Left ventricle myocardium inferior (tissue), 1 donor: ENCODE measurements around the gene NUDT7. TPM values are rescaled to one million over a fixed set of nuclear protein-coding genes. Genes with fewer than 3 reads are reported as not detected.
A peak's percentile ranks its signal among the peaks of the same experiment; 100 is the strongest.

Experiments used
- DNase-seq: peaks from one replicate; pipeline ENCODE4 v3.0.0-alpha.2; 2020
- H3K27ac ChIP-seq: fragments of 200-600 bp; replicated peaks from 2 replicates; pipeline ENCODE4 v1.8.0; 2021
- H3K27me3 ChIP-seq: fragments of 200-600 bp; 2 replicates; pipeline ENCODE4 v1.8.0; 2021; ENCODE audit warnings: low read depth
- H3K36me3 ChIP-seq: fragments of 200-600 bp; 2 replicates; pipeline ENCODE4 v1.8.0; 2021
- H3K4me1 ChIP-seq: fragments of 200-600 bp; 2 replicates; pipeline ENCODE4 v1.8.0; 2021
- H3K4me3 ChIP-seq: fragments of 200-600 bp; 2 replicates; pipeline ENCODE4 v1.8.0; 2021; ENCODE audit warnings: mild to moderate bottlenecking, moderate library complexity
- H3K9me3 ChIP-seq: fragments of 200-600 bp; replicated peaks from 2 replicates; pipeline ENCODE4 v1.8.0; 2021
- CTCF ChIP-seq: fragments of 200-600 bp; IDR thresholded peaks from 2 replicates; pipeline ENCODE4 v1.8.0; 2021; ENCODE audit warnings: antibody characterized with exemption, mild to moderate bottlenecking, borderline replicate concordance
- intact Hi-C: fragments of 100-400 bp; cut with micrococcal nuclease; formaldehyde crosslinking; loops from one replicate; pipeline ENCODE4 v1.11.0; 2022
- total RNA-seq: library from RNA; stranded (reverse); fragmentation: NEBNext Ultra II Directional; extraction: Animal tissue kit (Norgen Biotek cat#: 25700); gene quantifications from one replicate; pipeline ENCODE4 v1.2.1, GENCODE V29; 2021
- donor health status: DM: no; HTN: yes; CAD: no; lungs with severe emphysema.

The NUDT7 gene
- total RNA-seq, 1 donor from 2014 or later = 54.2 TPM

DNA sequence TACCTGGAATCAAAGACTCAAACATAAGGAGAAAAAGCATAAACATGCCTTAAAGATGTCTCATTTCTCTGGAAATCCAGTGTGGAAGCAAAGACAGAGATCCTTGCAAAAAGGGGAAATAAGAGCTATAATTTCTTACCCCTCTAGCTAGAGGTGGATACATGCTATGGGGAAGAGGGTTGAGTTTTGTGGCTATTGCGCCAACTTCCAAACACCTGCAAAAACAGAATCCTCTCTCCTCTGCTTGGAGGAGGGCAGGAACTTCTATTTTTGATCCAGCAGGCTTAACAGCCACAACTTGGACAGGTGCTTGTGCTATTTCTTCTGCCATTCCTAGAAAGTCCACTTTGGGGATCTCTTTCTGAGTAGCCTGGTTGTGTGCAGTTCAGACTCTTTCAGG lies 21.5 kb upstream of the NUDT7 start:
- Histone ChIP-seq H3K4me1 (no peaks in the 10 kb centered on the region), H3K4me3 (no peak overlapping the region), H3K27me3 (peaks cover 13% of the 10 kb centered on the region), H3K9me3 (no peaks in the 10 kb centered on the region), H3K27ac (no peak overlapping the region), H3K36me3 (no peaks in the 10 kb centered on the region)
- TF ChIP-seq CTCF = no peak
- no peak for DNase-seq
- intact Hi-C loops = no loop called here

- H3K36me3 ChIP-seq = no peaks in the 10 kb centered on the region
- TF ChIP-seq CTCF = no peak
- H3K27ac ChIP-seq = no peak overlapping the region
- intact Hi-C loops = no loop called here
- no peak overlapping the region for H3K4me3 ChIP-seq
- no peak for DNase-seq
- no peaks in the 10 kb centered on the region for H3K9me3 ChIP-seq
- peaks cover 32% of the 10 kb centered on the region for H3K27me3 ChIP-seq
- H3K4me1 ChIP-seq = no peaks in the 10 kb centered on the region
These were observed 17.0 kb upstream of the NUDT7 start for GRCh38 chr16:77705351-77705750.

DNA sequence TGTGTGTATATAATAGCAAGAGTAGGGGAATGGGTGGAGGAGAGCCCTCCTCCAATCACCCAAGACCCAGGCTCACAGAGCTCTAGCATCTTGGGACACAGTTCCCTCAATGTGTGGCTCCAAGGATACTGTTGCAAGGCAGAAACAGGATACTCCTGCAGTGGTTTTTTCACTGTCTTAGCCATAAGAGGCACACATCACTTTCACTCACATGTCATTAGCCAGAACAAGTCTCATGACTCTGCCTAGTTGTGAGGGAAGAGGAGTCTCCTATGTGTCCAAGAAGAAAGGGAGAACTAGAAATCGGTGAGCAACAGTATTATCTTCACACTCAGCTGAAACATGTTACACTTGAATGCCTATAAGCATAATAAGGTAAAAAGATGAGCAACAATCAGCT lies 11.1 kb upstream of the NUDT7 start:
- H3K9me3 ChIP-seq = no peaks in the 10 kb centered on the region
- no peak overlapping the region for H3K27ac ChIP-seq
- H3K36me3 ChIP-seq = no peaks in the 10 kb centered on the region
- no peak for TF ChIP-seq CTCF
- no peaks in the 10 kb centered on the region for H3K4me1 ChIP-seq
- intact Hi-C loops = no loop called here
- H3K27me3 ChIP-seq = peaks cover 20% of the 10 kb centered on the region
- H3K4me3 ChIP-seq = no peak overlapping the region
- DNase-seq = no peak

DNA sequence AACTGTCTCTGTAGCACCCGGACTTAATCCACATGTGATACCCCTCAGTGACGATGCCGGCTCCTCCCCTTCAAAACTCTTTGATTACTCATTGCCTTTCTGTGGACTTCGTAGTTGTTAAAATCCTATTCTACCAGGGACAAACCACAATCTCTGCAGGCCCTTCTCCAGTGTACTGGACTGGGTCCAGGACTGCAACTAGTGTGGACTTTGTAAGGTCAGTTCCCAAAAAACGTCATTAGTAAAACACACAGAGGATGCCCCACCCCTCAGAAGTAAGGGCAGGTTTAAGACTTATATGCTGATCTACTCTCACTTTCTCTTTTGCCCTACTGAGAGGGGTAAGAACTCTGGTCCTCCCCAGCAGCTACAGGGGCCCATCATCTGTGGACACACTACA lies 10.5 kb upstream of the NUDT7 start:
- H3K4me3 ChIP-seq = no peak overlapping the region
- H3K9me3 ChIP-seq = no peaks in the 10 kb centered on the region
- H3K27ac ChIP-seq = no peak overlapping the region
- no peaks in the 10 kb centered on the region for H3K4me1 ChIP-seq
- no peak for TF ChIP-seq CTCF
- intact Hi-C loops = no loop called here
- H3K36me3 ChIP-seq = no peaks in the 10 kb centered on the region
- peaks cover 15% of the 10 kb centered on the region for H3K27me3 ChIP-seq
- DNase-seq = no peak

- Histone ChIP-seq H3K27ac (no peak overlapping the region), H3K4me3 (no peak overlapping the region), H3K27me3 (no peaks in the 10 kb centered on the region), H3K9me3 (no peaks in the 10 kb centered on the region), H3K36me3 (no peaks in the 10 kb centered on the region), H3K4me1 (no peaks in the 10 kb centered on the region)
- no peak for TF ChIP-seq CTCF
- DNase-seq = no peak
- intact Hi-C loops = no loop called here
These were observed 7.2 kb upstream of the NUDT7 start for GRCh38 chr16:77715145-77715544.

DNA sequence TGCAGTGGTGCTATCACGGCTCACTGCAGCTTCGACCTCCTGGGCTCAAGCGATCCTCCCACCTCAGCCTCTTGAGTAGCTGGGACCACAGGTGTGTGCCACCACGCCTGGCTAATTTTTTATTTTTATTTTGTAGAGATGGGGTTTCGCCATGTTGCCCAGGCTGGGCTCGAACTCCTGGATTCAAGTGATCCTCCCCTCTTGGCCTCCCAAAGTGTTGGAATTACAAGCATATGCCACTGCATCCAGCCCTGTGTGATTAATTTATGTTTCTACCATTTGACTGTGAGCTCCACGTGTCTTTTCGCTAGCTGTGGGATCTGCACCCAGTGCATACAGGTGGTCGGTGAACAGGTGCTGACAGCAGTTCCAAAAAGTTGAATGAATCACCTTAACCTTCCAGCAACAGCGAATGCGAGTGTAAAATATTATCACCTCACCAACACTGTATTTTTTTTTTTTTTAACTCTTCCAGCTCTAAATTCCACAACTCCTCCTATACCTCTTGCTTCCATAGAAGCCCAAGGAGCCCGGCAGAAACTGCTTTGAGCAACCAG lies 484 bp upstream of the NUDT7 start:
- Histone ChIP-seq H3K9me3 (no peaks in the 10 kb centered on the region), H3K27me3 (no peaks in the 10 kb centered on the region), H3K27ac (peak overlapping the region; percentile 31), H3K4me3 (peak overlapping the region; percentile 79), H3K36me3 (peaks cover 12% of the 10 kb centered on the region), H3K4me1 (peaks cover 11% of the 10 kb centered on the region)
- DNase-seq = no peak
- no peak for TF ChIP-seq CTCF
- intact Hi-C loops = no loop called here
